ENCODE measurements around the gene BBS1.

BBS1 gene

DNA sequence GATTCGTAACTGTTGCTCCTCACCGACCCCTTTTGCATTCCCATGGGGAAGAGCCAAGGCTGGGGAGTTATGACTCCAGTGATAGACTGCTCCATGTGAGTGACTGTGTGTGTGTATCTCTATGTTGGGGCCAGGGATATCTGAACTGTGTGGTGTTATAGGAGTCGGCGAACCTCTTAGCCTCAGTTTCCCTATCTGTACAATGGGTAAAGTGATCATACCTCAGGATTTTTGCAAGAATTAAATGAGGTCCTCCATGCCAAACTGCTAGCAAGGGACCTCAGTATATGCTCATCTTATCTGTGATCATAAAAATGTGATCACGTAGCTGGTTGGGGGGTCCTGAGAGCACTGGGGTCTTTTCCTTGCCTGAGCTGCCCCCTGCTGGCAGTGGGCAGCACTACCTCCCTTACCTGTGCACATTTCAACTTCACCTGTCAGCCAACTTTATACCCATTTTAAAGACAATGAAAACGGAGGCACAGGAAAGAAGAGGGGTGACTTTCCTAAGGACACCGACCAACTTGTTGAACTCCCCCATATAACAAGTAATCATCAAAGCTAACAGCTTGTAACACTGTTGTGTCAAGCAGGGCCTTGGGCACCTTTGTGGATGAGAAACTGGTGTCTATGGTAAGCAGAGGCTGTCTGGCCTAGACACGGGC lies 31.6 kb upstream of the BBS1 start:
- Histone ChIP-seq H3K14ac (ENCODE audit: low read length) (peak overlapping the region; percentile 94), H3K23ac (ENCODE audit: low read length) (no peak overlapping the region), H2BK12ac (ENCODE audit: low read length) (peak overlapping the region; percentile 53), H3K79me2 (ENCODE audit: control insufficient read depth, insufficient read depth, low read length, poor library complexity) (peaks cover 9% of the 10 kb centered on the region), H3K9me3 (ENCODE audit: insufficient read depth, low read depth, low read length) (no peaks in the 10 kb centered on the region), H2AFZ (ENCODE audit: insufficient read depth, low read length, poor library complexity) (peak overlapping the region; percentile 98), H3K4ac (ENCODE audit: low read depth, low read length) (peak overlapping the region; percentile 93), H3K27ac (ENCODE audit: low read depth, low read length) (peak overlapping the region; percentile 86), H4K91ac (ENCODE audit: low read depth, low read length) (peak overlapping the region; percentile 89), H3K36me3 (ENCODE audit: control insufficient read depth in 1 of 2, insufficient read depth in 2 of 2, low read length in 2 of 2) (peaks cover 4 to 16% of the 10 kb centered on the region in 2 experiments), H3K18ac (ENCODE audit: low read length) (peak overlapping the region; percentile 93), H4K12ac (ENCODE audit: low read depth, low read length) (peak overlapping the region; percentile 95), H3K4me3 (ENCODE audit: low read depth, low read length) (peak overlapping the region; percentile 86), H2BK5ac (ENCODE audit: low read depth, low read length, poor library complexity) (peak overlapping the region; percentile 76), H3K4me1 (ENCODE audit: control insufficient read depth in 1 of 2, insufficient read depth in 2 of 2, low read length in 2 of 2) (peaks cover 4 to 13% of the 10 kb centered on the region in 2 experiments), H2AK5ac (ENCODE audit: low read length) (peak overlapping the region; percentile 92), H3K27me3 (ENCODE audit: insufficient read depth, low read length) (no peaks in the 10 kb centered on the region), H2BK120ac (ENCODE audit: insufficient read depth, low read length, poor library complexity) (peak overlapping the region; percentile 81), H3K4me2 (ENCODE audit: low read length) (peak overlapping the region; percentile 95), H3K79me1 (ENCODE audit: low read length) (peaks cover 14% of the 10 kb centered on the region), H3K9ac (ENCODE audit: low read length) (peak overlapping the region; percentile 94), H4K8ac (ENCODE audit: low read depth, low read length) (peak overlapping the region; percentile 96)
- no CpG with 5 or more reads among the region's 8 CpGs for WGBS (ENCODE audit: extremely low coverage, insufficient coverage, insufficient read length)
- DNase-seq, result peak in 1 of 2 donors; percentile 61

DNA sequence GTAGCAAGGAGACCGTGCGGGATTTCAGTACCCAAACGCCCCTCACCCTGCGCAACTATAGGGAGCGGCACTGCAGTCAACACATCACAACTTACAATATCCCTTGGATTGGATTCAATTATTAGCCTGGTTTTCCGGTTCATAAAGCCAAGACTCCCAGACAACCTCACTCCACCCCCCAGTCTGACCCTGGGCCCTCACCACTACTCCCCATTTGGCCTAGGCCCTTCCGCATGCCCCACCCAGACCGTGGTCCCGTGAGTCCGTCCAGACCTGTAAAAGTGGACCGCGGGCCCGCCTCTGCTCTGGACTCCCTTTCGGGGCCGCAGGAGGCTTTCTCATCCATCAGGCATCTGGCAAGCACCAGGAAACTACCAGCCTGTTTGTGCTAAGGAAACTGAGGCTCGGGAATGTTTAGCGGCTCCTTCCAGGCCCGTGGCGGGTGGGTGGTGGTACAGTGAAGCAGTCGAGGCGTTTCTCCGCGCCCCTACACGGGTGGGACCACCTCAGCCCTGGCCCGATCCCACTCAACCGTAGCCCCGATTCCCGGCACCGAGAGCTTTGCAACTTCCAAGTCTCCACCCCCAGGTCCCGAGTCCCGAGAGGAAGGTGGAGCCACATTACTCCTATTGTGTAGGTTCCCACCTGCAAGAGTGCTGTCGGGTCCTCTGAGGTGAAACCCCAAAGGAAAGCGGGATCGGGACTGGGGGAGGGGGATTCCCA lies 30.9 kb upstream of the BBS1 start:
- H3K4me1 ChIP-seq (ENCODE audit: control insufficient read depth in 1 of 2, insufficient read depth in 2 of 2, low read length in 2 of 2), result peaks cover 4 to 13% of the 10 kb centered on the region in 2 experiments
- H4K12ac ChIP-seq (ENCODE audit: low read depth, low read length), result peak overlapping the region; percentile 95
- peak; percentile 33 to 58 for DNase-seq
- peak overlapping the region; percentile 53 for H2BK12ac ChIP-seq (ENCODE audit: low read length)
- H3K4ac ChIP-seq (ENCODE audit: low read depth, low read length), result peak overlapping the region; percentile 93
- H3K14ac ChIP-seq (ENCODE audit: low read length), result peak overlapping the region; percentile 94
- no peaks in the 10 kb centered on the region for H3K27me3 ChIP-seq (ENCODE audit: insufficient read depth, low read length)
- no peak overlapping the region for H3K23ac ChIP-seq (ENCODE audit: low read length)
- H4K91ac ChIP-seq (ENCODE audit: low read depth, low read length), result peak overlapping the region; percentile 89
- peak overlapping the region; percentile 86 for H3K4me3 ChIP-seq (ENCODE audit: low read depth, low read length)
- peak overlapping the region; percentile 86 for H3K27ac ChIP-seq (ENCODE audit: low read depth, low read length)
- peaks cover 9% of the 10 kb centered on the region for H3K79me2 ChIP-seq (ENCODE audit: control insufficient read depth, insufficient read depth, low read length, poor library complexity)
- peak overlapping the region; percentile 92 for H2AK5ac ChIP-seq (ENCODE audit: low read length)
- H3K9me3 ChIP-seq (ENCODE audit: insufficient read depth, low read depth, low read length), result no peaks in the 10 kb centered on the region
- WGBS (ENCODE audit: extremely low coverage, insufficient coverage, insufficient read length), result no CpG with 5 or more reads among the region's 34 CpGs
- peak overlapping the region; percentile 94 for H3K9ac ChIP-seq (ENCODE audit: low read length)
- H3K79me1 ChIP-seq (ENCODE audit: low read length), result peaks cover 14% of the 10 kb centered on the region
- H4K8ac ChIP-seq (ENCODE audit: low read depth, low read length), result peak overlapping the region; percentile 96
- peaks cover 6 to 10% of the 10 kb centered on the region in 2 experiments for H3K36me3 ChIP-seq (ENCODE audit: control insufficient read depth in 1 of 2, insufficient read depth in 2 of 2, low read length in 2 of 2)
- peak overlapping the region; percentile 95 for H3K4me2 ChIP-seq (ENCODE audit: low read length)
- H2AFZ ChIP-seq (ENCODE audit: insufficient read depth, low read length, poor library complexity), result peak overlapping the region; percentile 98
- peak overlapping the region; percentile 93 for H3K18ac ChIP-seq (ENCODE audit: low read length)
- H2BK120ac ChIP-seq (ENCODE audit: insufficient read depth, low read length, poor library complexity), result peak overlapping the region; percentile 81
- peak overlapping the region; percentile 76 for H2BK5ac ChIP-seq (ENCODE audit: low read depth, low read length, poor library complexity)

DNA sequence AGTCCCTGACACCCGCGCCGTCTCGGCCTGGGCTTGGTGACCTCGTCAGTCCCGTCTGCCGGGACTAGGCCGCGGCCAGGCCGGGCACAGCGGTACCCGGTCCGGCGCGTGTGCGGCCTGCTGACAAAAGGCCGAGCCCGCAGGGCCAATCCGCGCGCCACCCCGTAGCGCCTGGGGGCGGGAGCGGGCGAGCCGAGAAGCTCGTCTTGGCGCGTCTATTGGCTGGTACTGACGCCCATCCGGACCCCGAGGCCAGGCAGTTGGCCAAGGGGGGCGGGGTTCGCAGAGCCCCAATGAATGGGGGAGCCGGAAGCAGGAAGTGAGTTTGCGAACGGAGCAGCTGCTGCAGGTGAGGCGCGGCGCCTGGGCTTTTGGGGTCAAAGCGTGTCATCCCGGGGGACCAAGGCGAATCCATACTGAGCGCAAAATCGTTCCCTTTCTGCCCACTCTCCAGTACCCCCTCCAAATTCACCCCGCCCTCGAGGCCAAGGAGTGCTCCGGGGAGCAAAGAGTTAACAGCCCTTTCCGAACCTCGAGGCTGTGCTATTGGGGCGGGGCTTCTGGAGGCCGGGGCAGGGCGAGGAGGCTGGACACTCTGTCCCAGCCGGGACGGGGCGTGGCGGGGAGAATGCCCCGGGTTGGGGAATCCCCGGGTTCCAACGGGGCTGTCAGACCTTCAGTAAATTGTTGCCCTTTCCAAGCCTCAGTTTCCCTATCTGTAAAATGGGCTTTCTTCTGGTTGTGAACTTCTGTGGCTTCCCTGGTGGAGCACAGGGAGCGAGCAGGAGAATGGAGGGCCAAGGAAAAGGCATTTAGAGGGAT lies 30.1 kb upstream of the BBS1 start, which contains the start of gene DPP3:
DPP3 (plus strand) TSS at position 318 of the 822 bp plus-strand sequence. CDS start 1,767 bp downstream, outside the sequence.
- no peaks in the 10 kb centered on the region for H3K9me3 ChIP-seq (ENCODE audit: insufficient read depth, low read depth, low read length)
- H3K36me3 ChIP-seq (ENCODE audit: control insufficient read depth in 1 of 2, insufficient read depth in 2 of 2, low read length in 2 of 2), result peaks cover 12 to 15% of the 10 kb centered on the region in 2 experiments
- no peak within 1 kb of the TSS for H3K23ac ChIP-seq (ENCODE audit: low read length)
- no CpG with 5 or more reads among the region's 62 CpGs for WGBS (ENCODE audit: extremely low coverage, insufficient coverage, insufficient read length)
- peaks cover 14% of the 10 kb centered on the region for H3K79me1 ChIP-seq (ENCODE audit: low read length)
- peak within 1 kb of the TSS; percentile 89 for H4K91ac ChIP-seq (ENCODE audit: low read depth, low read length)
- peak; percentile 95 to 98 for DNase-seq
- H2BK120ac ChIP-seq (ENCODE audit: insufficient read depth, low read length, poor library complexity), result peak within 1 kb of the TSS; percentile 81
- H3K4me2 ChIP-seq (ENCODE audit: low read length), result peak within 1 kb of the TSS; percentile 95
- H4K12ac ChIP-seq (ENCODE audit: low read depth, low read length), result peak within 1 kb of the TSS; percentile 95
- H3K27me3 ChIP-seq (ENCODE audit: insufficient read depth, low read length), result no peaks in the 10 kb centered on the region
- H3K4me1 ChIP-seq (ENCODE audit: control insufficient read depth in 1 of 2, insufficient read depth in 2 of 2, low read length in 2 of 2), result peaks cover 4 to 13% of the 10 kb centered on the region in 2 experiments
- H3K27ac ChIP-seq (ENCODE audit: low read depth, low read length), result peak within 1 kb of the TSS; percentile 86
- peaks cover 9% of the 10 kb centered on the region for H3K79me2 ChIP-seq (ENCODE audit: control insufficient read depth, insufficient read depth, low read length, poor library complexity)
- H2BK5ac ChIP-seq (ENCODE audit: low read depth, low read length, poor library complexity), result peak within 1 kb of the TSS; percentile 76
- H2BK12ac ChIP-seq (ENCODE audit: low read length), result peak within 1 kb of the TSS; percentile 53
- H3K4me3 ChIP-seq (ENCODE audit: low read depth, low read length), result peak within 1 kb of the TSS; percentile 86
- H3K18ac ChIP-seq (ENCODE audit: low read length), result peak within 1 kb of the TSS; percentile 93
- H4K8ac ChIP-seq (ENCODE audit: low read depth, low read length), result peak within 1 kb of the TSS; percentile 96
- H3K14ac ChIP-seq (ENCODE audit: low read length), result peak within 1 kb of the TSS; percentile 94
- H3K4ac ChIP-seq (ENCODE audit: low read depth, low read length), result peak within 1 kb of the TSS; percentile 93
- H3K9ac ChIP-seq (ENCODE audit: low read length), result peak within 1 kb of the TSS; percentile 94
- H2AK5ac ChIP-seq (ENCODE audit: low read length), result peak within 1 kb of the TSS; percentile 92
- H2AFZ ChIP-seq (ENCODE audit: insufficient read depth, low read length, poor library complexity), result peak within 1 kb of the TSS; percentile 98

GRCh38 chr11:66484806-66485380 lies 25.5 kb upstream of the BBS1 start:
- Histone ChIP-seq H3K4me2 (ENCODE audit: low read length) (no peak overlapping the region), H3K27ac (ENCODE audit: low read depth, low read length) (no peak overlapping the region), H2BK12ac (ENCODE audit: low read length) (no peak overlapping the region), H3K27me3 (ENCODE audit: insufficient read depth, low read length) (no peaks in the 10 kb centered on the region), H3K9ac (ENCODE audit: low read length) (no peak overlapping the region), H2AFZ (ENCODE audit: insufficient read depth, low read length, poor library complexity) (no peak overlapping the region), H2BK120ac (ENCODE audit: insufficient read depth, low read length, poor library complexity) (no peak overlapping the region), H3K4me3 (ENCODE audit: low read depth, low read length) (no peak overlapping the region), H3K14ac (ENCODE audit: low read length) (no peak overlapping the region), H3K23ac (ENCODE audit: low read length) (no peak overlapping the region), H3K79me2 (ENCODE audit: control insufficient read depth, insufficient read depth, low read length, poor library complexity) (peaks cover under 1% of the 10 kb centered on the region), H3K79me1 (ENCODE audit: low read length) (peaks cover 6% of the 10 kb centered on the region), H4K91ac (ENCODE audit: low read depth, low read length) (no peak overlapping the region), H4K12ac (ENCODE audit: low read depth, low read length) (no peak overlapping the region), H2AK5ac (ENCODE audit: low read length) (no peak overlapping the region), H4K8ac (ENCODE audit: low read depth, low read length) (no peak overlapping the region), H3K4ac (ENCODE audit: low read depth, low read length) (no peak overlapping the region), H2BK5ac (ENCODE audit: low read depth, low read length, poor library complexity) (no peak overlapping the region), H3K4me1 (ENCODE audit: control insufficient read depth in 1 of 2, insufficient read depth in 2 of 2, low read length in 2 of 2) (peaks cover 0 to 4% of the 10 kb centered on the region in 2 experiments), H3K9me3 (ENCODE audit: insufficient read depth, low read depth, low read length) (no peaks in the 10 kb centered on the region), H3K18ac (ENCODE audit: low read length) (no peak overlapping the region), H3K36me3 (ENCODE audit: control insufficient read depth in 1 of 2, insufficient read depth in 2 of 2, low read length in 2 of 2) (peaks cover 37 to 42% of the 10 kb centered on the region in 2 experiments)
- DNase-seq, result no peak
- WGBS (ENCODE audit: extremely low coverage, insufficient coverage, insufficient read length), result no CpG with 5 or more reads among the region's 7 CpGs
